ENCODE data around the gene MLKL. TPM values are rescaled to one million over a fixed set of nuclear protein-coding genes. Genes with fewer than 3 reads are reported as not detected.

The MLKL gene
- total and polyA plus RNA-seq, 2 of the 13 experiments (the other 11 are each of a cell fraction or from before 2014, with no cell fraction given), result 6.4 to 10.7 TPM

GRCh38 chr16:74709441-74709877, 8.8 kb upstream of the MLKL start (continued):
- 0 out of 2 replicates have a peak, but pooled peaks have one; percentile 21 for TF ChIP-seq PAXIP1 (CRISPR knock-in tag; conservative IDR thresholded peaks at IDR 0.05)
- TF ChIP-seq, protein P1, sequence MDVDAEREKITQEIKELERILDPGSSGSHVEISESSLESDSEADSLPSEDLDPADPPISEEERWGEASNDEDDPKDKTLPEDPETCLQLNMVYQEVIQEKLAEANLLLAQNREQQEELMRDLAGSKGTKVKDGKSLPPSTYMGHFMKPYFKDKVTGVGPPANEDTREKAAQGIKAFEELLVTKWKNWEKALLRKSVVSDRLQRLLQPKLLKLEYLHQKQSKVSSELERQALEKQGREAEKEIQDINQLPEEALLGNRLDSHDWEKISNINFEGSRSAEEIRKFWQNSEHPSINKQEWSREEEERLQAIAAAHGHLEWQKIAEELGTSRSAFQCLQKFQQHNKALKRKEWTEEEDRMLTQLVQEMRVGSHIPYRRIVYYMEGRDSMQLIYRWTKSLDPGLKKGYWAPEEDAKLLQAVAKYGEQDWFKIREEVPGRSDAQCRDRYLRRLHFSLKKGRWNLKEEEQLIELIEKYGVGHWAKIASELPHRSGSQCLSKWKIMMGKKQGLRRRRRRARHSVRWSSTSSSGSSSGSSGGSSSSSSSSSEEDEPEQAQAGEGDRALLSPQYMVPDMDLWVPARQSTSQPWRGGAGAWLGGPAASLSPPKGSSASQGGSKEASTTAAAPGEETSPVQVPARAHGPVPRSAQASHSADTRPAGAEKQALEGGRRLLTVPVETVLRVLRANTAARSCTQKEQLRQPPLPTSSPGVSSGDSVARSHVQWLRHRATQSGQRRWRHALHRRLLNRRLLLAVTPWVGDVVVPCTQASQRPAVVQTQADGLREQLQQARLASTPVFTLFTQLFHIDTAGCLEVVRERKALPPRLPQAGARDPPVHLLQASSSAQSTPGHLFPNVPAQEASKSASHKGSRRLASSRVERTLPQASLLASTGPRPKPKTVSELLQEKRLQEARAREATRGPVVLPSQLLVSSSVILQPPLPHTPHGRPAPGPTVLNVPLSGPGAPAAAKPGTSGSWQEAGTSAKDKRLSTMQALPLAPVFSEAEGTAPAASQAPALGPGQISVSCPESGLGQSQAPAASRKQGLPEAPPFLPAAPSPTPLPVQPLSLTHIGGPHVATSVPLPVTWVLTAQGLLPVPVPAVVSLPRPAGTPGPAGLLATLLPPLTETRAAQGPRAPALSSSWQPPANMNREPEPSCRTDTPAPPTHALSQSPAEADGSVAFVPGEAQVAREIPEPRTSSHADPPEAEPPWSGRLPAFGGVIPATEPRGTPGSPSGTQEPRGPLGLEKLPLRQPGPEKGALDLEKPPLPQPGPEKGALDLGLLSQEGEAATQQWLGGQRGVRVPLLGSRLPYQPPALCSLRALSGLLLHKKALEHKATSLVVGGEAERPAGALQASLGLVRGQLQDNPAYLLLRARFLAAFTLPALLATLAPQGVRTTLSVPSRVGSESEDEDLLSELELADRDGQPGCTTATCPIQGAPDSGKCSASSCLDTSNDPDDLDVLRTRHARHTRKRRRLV (CRISPR knock-in tag; IDR thresholded peaks at IDR 0.05), result peak; percentile 68; the same call in 1 of the 2 replicates
- TF ChIP-seq HOMEZ (CRISPR knock-in tag; IDR thresholded peaks at IDR 0.05; ENCODE audit: low read depth), result no peak
- TF ChIP-seq ZNF276 (CRISPR knock-in tag; IDR thresholded peaks at IDR 0.05; ENCODE audit: low read depth), result no peak
- TF ChIP-seq ZFP62 (CRISPR knock-in tag; IDR thresholded peaks at IDR 0.05), result no peak
- TF ChIP-seq ZNF674 (CRISPR knock-in tag; IDR thresholded peaks at IDR 0.05; ENCODE audit: low read depth), result no peak
- TF ChIP-seq REPIN1 (CRISPR knock-in tag; IDR thresholded peaks at IDR 0.05; ENCODE audit: borderline replicate concordance, low read depth), result no peak
- no peak for TF ChIP-seq NR1H2 (CRISPR knock-in tag; IDR thresholded peaks at IDR 0.05; ENCODE audit: borderline replicate concordance, low read depth)
- TF ChIP-seq MLLT10 (CRISPR knock-in tag; IDR thresholded peaks at IDR 0.05), result no peak
- TF ChIP-seq SMYD3 (CRISPR knock-in tag; IDR thresholded peaks at IDR 0.05), result no peak
- TF ChIP-seq KLF15 (CRISPR knock-in tag; IDR thresholded peaks at IDR 0.05; ENCODE audit: borderline replicate concordance), result no peak
- TF ChIP-seq KDM5B (CRISPR knock-in tag; IDR thresholded peaks at IDR 0.05; ENCODE audit: borderline replicate concordance), result 0 out of 2 replicates have a peak, but pooled peaks have one; percentile 26
- no peak for TF ChIP-seq ZNF354B (CRISPR knock-in tag; IDR thresholded peaks at IDR 0.05)
- no peak for TF ChIP-seq RFX3 (CRISPR knock-in tag; IDR thresholded peaks at IDR 0.05)
- TF ChIP-seq PAWR (CRISPR knock-in tag; IDR thresholded peaks at IDR 0.05; ENCODE audit: borderline replicate concordance), result no peak
- no peak for TF ChIP-seq NFIB (CRISPR knock-in tag; IDR thresholded peaks at IDR 0.05; ENCODE audit: borderline replicate concordance)
- peak; percentile 35; the same call in 1 of the 2 replicates for TF ChIP-seq CEBPB (IDR thresholded peaks at IDR 0.05; ENCODE audit: borderline replicate concordance, low read depth, low read length)

Measured in HepG2 (cell line).